HG03280 (cell line): ENCODE results near the gene CD27.
"Not testable (repeated sequence)": the region's sequence is repeated elsewhere in the genome, so short reads cannot be mapped to it uniquely, and the experiment has no call there.

ENCODE experiments used
- ATAC-seq: cut with Tn5 transposase; IDR thresholded peaks from one replicate; pipeline ENCODE4 v1.9.1; 2021; ENCODE audit warnings: mild to moderate bottlenecking, moderate library complexity; ENCODE audit not compliant: unreplicated experiment

CD27 gene

DNA sequence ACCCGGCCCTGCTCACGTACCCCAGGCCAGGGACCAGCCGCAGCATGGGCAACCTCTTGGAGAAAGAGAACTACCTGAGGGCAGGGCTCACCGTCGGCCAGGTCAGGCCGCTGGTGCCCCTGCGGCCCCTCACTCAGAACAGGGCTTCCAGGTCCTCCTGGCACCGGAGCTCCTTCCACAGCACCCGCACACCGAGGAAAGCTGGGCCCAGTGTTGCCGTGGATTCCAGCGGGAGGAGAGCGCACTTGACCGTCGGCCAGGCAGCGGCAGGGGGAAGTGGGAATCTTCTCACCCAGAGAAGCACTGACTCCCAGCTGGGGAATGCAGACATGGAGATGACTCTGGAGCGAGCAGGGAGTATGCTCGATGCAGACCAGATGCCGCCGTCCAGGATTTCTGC lies 33.7 kb downstream of the CD27 start:
- no peak for ATAC-seq

GRCh38 chr12:6488240-6488639 lies 43.5 kb downstream of the CD27 start:
- ATAC-seq, result no peak

GRCh38 chr12:6489449-6489848 lies 44.7 kb downstream of the CD27 start:
- no peak for ATAC-seq

GRCh38 chr12:6490673-6491072 lies 45.9 kb downstream of the CD27 start:
- ATAC-seq, result not testable (repeated sequence)

DNA sequence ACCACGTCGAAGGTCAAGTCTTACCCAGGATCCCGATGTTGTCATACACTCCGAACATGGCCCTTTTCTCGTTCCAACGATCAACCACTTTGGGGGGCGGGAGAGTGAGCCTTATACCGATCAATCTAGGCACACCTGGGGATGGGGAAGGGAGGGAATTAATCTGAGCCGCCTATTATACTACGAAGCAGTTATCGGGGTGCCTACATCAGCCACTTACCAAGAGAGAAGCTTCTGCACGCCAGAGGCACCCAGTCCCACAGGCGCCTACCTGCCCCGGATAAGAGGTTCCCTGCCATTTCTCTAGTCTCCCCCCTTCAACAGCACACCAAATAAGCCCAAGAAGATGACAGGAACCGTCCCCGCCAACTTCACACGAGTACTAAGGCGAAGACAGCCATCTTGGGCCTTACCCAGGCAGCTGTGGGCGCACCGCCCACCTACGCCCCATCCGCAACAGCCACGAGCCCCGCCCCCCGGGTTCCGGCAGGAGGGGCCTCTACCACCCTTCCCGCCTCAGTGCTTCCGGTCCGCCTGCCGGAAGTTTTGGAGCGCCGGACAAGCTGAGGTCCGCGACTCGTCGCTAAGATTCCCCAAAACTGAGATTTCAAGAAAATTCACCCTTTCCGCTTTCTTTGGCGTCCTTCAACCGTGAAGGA lies 48.2 kb downstream of the CD27 start, which contains the start of gene MRPL51:
MRPL51 (minus strand) TSS at position 425 of the 659 bp plus-strand sequence; CDS start at position 299, 126 bp downstream.
- ATAC-seq, result peak; percentile 70

- peak; percentile 86 for ATAC-seq
Observed at GRCh38 chr12:6493497-6494257, 48.9 kb downstream of the CD27 start, which contains the start of gene NCAPD2. NCAPD2 (plus strand) TSS chr12:6494102; CDS start chr12:6495099, 997 bp downstream.

DNA sequence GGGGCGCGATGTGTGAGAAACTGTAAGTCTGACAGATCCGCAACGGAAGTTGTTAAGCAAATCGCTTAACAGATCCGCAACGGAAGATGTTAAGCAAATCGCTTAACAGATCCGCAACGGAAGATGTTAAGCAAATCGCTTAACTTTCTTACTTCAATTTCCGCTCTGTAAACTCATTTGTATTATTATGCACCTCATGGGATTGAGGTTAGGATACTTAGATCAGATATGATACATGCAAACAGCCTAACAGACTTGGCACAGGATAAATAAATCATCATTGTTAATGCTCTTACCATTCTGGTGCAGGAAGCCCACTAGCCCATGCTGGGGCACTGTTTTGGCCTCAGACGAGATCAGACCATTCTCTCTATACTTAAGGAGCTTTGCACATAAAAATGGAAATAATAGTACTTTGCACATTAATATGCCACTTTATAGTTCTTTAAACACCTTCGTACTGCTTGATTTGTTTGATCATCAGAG lies 49.5 kb downstream of the CD27 start:
- ATAC-seq, result no peak

DNA sequence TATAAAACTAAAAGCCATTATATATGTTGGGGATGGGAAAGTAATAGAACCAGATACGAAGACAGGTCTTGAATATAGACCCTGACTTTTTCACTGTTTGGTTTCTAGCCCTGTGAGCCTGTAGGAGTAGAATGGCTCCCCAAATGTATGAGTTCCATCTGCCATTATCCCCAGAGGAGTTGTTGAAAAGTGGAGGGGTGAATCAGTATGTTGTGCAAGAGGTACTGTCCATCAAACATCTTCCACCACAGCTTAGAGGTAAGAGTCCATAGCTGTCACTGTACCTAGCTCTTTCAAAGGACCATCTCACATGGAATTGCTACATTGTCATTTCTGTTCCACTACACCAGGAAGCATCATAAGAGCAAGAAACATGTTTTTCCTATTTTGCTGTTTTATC lies 50.2 kb downstream of the CD27 start:
- ATAC-seq, result no peak

GRCh38 chr12:6497291-6497690 lies 52.5 kb downstream of the CD27 start:
- not testable (repeated sequence) for ATAC-seq

- ATAC-seq, result no peak
Observed at GRCh38 chr12:6500466-6500865, 55.7 kb downstream of the CD27 start.
